Measurements from ENCODE around the gene TEX54. TPM values are rescaled to one million over a fixed set of nuclear protein-coding genes. Genes with fewer than 3 reads are reported as not detected.
A peak's percentile ranks its signal among the peaks of the same experiment; 100 is the strongest.

TEX54 gene
- total RNA-seq, 2 experiments from 2014 or later = 1.0 TPM; not detected in 1

DNA sequence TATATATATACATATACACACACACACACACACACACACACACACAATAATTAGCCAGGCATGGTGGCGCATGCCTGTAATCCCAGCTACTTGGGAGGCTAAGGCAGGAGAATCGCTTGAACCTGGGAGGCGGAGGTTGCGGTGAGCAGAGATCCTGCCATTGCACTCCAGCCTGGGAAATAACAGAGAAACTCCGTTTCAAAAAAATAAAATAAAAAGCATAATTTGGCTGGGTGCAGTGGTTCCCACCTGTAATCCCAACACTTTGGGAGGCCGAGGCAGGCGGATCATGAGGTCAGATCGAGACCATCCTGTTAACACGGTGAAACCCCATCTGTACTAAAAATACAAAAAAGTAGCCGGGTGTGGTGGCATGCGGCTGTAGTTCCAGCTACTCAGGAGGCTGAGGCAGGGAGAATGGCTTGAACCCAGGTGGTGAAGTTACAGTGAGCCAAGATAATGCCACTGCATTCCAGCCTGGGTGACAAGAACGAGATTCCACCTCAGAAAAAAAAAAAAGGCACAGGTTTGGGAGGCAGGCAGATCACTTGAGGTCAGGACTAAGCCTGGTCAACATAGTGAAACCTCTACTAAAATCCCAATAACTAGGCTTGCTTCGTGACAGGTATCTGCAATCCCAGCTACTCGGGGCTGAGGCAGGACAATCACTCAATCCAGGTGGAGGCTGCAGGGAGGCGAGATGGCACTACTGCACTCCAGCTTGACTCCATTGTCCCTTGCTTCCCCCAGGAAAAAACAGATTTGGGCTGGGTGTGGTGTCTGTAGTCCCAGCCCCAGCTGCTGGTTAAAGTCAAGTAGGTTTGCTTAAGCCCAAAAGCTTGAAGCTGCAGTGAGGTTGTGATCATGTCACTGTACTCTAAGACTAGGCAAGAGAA is 18.5 kb upstream of the TEX54 start:
- Histone ChIP-seq H3K4me2 (ENCODE audit: low read length) (peak overlapping the region; percentile 99), H2AFZ (ENCODE audit: low read length) (no peak overlapping the region), H3K4me1 (ENCODE audit: insufficient read depth, low read length, poor library complexity, severe bottlenecking) (peaks cover 30% of the 10 kb centered on the region), H3K79me2 (ENCODE audit: insufficient read depth, low read depth, low read length) (peaks cover 40% of the 10 kb centered on the region), H3K9me2 (ENCODE audit: insufficient read depth, low read length) (no peaks in the 10 kb centered on the region), H4K20me1 (ENCODE audit: insufficient read depth, low read length) (peaks cover 42% of the 10 kb centered on the region), H3K27ac (ENCODE audit: low read depth, low read length, poor library complexity, severe bottlenecking) (peak overlapping the region; percentile 92), H3K36me3 (ENCODE audit: insufficient read depth, low read length) (peaks cover 48% of the 10 kb centered on the region), H3K4me3 (ENCODE audit: low read depth, low read length, poor library complexity, severe bottlenecking) (no peak overlapping the region), H3K9me3 (ENCODE audit: low read length) (no peaks in the 10 kb centered on the region)
- intact Hi-C loops (cut with micrococcal nuclease; ENCODE audit: unreplicated experiment) = no loop called here
- BruUV-seq (replicated peaks) = no TSS peak
- POLR2A ChIA-PET = interaction anchor here (0.6 to 3.8 kb wide), 7 partner anchors 10 to 760 kb away, joined by 3 to 15 read pairs (median 4); partner anchors contain the start of gene WDR74
- TF ChIP-seq, protein P1, sequence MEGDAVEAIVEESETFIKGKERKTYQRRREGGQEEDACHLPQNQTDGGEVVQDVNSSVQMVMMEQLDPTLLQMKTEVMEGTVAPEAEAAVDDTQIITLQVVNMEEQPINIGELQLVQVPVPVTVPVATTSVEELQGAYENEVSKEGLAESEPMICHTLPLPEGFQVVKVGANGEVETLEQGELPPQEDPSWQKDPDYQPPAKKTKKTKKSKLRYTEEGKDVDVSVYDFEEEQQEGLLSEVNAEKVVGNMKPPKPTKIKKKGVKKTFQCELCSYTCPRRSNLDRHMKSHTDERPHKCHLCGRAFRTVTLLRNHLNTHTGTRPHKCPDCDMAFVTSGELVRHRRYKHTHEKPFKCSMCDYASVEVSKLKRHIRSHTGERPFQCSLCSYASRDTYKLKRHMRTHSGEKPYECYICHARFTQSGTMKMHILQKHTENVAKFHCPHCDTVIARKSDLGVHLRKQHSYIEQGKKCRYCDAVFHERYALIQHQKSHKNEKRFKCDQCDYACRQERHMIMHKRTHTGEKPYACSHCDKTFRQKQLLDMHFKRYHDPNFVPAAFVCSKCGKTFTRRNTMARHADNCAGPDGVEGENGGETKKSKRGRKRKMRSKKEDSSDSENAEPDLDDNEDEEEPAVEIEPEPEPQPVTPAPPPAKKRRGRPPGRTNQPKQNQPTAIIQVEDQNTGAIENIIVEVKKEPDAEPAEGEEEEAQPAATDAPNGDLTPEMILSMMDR (conservative IDR thresholded peaks at IDR 0.05; ENCODE audit: low read length) = no peak
- no peak for TF ChIP-seq EZH2phosphoT487 (IDR thresholded peaks at IDR 0.05; ENCODE audit: borderline replicate concordance, low read depth, low read length)
- CTCF ChIA-PET (ENCODE audit: unreplicated experiment) = interaction anchor here (0.6 kb wide), 1 partner anchor 1110 kb away, joined by 3 read pairs; no protein-coding TSS in a partner anchor
- DNase-seq (ENCODE audit: low spot score) = peak; percentile 44

DNA sequence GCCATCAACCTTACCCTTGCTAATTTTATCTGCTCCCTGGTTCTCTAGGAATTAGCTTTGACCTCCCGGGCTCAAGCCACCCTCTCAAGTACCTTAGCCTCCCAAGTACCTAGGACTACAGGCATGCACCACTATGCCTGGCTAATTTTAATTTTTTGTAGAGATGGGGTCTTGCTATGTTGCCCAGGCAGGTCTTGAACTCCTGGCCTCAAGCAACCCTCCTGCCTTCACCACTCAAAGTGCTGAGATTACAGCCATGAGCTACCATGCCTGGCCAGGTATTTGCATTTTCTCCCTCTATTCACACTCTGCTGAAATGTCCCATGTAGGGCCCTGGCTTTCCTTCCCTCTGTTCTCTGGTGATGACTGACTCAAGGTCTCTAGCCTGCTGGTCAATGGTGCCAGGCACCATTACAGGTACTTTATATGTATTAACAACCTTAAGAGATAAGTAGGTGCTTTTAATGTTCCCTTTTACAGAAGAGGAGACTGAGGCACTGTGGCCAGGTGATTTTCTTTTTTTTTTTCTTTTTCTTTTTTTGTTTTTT is 15.2 kb upstream of the TEX54 start:
- intact Hi-C loops (cut with micrococcal nuclease; ENCODE audit: unreplicated experiment) = no loop called here
- H3K36me3 ChIP-seq (ENCODE audit: insufficient read depth, low read length) = peaks cover 18% of the 10 kb centered on the region
- TF ChIP-seq, protein P1 (conservative IDR thresholded peaks at IDR 0.05; ENCODE audit: low read length) = no peak
- no peak for TF ChIP-seq EZH2phosphoT487 (IDR thresholded peaks at IDR 0.05; ENCODE audit: borderline replicate concordance, low read depth, low read length)
- H3K4me3 ChIP-seq (ENCODE audit: low read depth, low read length, poor library complexity, severe bottlenecking) = no peak overlapping the region
- H3K9me2 ChIP-seq (ENCODE audit: insufficient read depth, low read length) = no peaks in the 10 kb centered on the region
- no peaks in the 10 kb centered on the region for H3K9me3 ChIP-seq (ENCODE audit: low read length)
- ChIA-PET POLR2A (no interaction called here), CTCF (ENCODE audit: unreplicated experiment) (no interaction called here)
- peaks cover 8% of the 10 kb centered on the region; the same call in 1 of the 2 replicates for H3K79me2 ChIP-seq (ENCODE audit: insufficient read depth, low read depth, low read length)
- H3K4me2 ChIP-seq (ENCODE audit: low read length) = no peak overlapping the region
- H4K20me1 ChIP-seq (ENCODE audit: insufficient read depth, low read length) = peaks cover 15% of the 10 kb centered on the region; the same call in 1 of the 2 replicates
- no peak for DNase-seq (ENCODE audit: low spot score)
- H3K4me1 ChIP-seq (ENCODE audit: insufficient read depth, low read length, poor library complexity, severe bottlenecking) = peaks cover 18% of the 10 kb centered on the region
- H3K27ac ChIP-seq (ENCODE audit: low read depth, low read length, poor library complexity, severe bottlenecking) = no peak overlapping the region
- no TSS peak for BruUV-seq (replicated peaks)
- no peak overlapping the region for H2AFZ ChIP-seq (ENCODE audit: low read length)

Measured in OCI-LY7 (cell line).